GM12801 (cell line): ENCODE measurements around the gene FAM222A.

Source experiments
- TF ChIP-seq, protein P1 (sequence below): IDR thresholded peaks from one replicate; pipeline ENCODE4 v1.5.1; 2011; ENCODE audit warnings: control low read depth; ENCODE audit not compliant: insufficient read length; ENCODE audit errors: extremely low read depth

The FAM222A gene

DNA sequence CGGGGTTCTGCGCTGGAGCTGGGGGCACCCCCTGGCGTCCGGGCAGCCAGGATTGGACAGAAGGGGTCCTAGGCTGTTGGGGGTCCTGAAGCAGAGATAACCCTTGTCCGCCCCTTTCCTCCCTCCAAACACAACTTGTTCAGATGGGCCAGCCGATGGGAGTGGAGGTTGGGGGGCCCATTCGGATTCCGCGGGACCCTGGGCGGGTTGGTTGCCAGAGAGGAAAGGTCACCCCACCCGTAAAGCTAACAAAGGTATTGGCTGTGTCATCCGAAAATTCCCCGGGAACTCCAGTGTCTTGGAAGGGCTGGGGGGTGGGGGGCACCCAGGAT, 1.3 kb downstream of the FAM222A start:
- TF ChIP-seq, protein P1, sequence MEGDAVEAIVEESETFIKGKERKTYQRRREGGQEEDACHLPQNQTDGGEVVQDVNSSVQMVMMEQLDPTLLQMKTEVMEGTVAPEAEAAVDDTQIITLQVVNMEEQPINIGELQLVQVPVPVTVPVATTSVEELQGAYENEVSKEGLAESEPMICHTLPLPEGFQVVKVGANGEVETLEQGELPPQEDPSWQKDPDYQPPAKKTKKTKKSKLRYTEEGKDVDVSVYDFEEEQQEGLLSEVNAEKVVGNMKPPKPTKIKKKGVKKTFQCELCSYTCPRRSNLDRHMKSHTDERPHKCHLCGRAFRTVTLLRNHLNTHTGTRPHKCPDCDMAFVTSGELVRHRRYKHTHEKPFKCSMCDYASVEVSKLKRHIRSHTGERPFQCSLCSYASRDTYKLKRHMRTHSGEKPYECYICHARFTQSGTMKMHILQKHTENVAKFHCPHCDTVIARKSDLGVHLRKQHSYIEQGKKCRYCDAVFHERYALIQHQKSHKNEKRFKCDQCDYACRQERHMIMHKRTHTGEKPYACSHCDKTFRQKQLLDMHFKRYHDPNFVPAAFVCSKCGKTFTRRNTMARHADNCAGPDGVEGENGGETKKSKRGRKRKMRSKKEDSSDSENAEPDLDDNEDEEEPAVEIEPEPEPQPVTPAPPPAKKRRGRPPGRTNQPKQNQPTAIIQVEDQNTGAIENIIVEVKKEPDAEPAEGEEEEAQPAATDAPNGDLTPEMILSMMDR, result no peak

DNA sequence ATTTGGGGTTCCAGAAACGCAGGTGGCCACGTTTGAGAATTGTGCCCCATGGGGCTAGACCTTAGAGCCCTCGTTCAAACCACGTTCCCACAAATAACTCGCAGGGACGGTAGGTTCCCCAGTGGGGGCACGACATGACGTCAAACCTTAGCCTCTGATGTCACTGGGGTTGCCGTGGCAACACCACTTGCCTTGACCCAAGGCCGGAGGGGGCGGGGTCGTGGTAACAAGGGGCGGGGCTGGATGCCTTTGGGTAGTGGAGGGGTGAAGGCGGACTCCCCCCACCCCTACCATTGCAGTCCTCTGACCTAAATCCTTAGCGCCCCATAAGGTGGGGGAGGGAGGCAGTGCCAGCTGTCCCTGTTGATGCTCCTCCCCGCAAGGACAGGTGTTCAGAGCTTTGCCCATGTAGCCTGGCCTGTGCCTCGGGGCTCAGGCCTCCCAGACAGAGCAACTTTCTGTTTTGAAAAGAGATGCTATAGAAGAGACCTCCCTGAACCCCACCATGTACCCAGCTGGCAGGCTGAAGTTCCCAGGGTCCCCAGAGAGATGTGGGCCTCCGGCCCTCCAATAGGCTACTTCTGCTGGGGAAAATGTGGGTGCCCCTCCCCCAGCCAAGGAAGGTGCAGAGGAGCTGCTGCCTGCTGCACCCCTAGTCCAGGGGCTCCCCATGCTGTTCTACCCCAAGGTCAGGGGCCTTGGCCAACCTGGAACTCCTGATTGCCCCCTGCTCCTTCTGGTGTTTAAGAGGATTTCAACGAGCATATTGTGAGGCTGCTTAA, 1.9 kb downstream of the FAM222A start:
- TF ChIP-seq, protein P1, result no peak

DNA sequence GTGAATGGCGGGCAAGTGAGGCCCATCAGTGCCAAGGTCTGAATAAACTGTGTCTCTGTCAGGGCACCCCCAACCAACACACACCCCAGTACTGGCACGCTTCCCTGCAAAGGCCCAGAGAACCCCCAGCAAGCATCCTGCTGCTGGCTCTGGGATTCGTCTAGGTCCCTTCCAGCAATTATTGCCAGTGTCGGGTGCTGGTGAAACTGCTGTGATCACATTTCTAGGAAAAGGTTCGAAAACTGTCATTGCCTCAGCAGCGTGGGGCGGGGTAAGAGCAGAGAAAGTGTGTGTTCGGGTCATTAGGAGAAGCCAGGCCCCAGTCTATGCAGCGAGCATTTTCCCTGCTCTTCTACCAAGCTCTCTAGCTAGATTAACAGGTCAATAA, 2.5 kb downstream of the FAM222A start:
- TF ChIP-seq, protein P1, result no peak

DNA sequence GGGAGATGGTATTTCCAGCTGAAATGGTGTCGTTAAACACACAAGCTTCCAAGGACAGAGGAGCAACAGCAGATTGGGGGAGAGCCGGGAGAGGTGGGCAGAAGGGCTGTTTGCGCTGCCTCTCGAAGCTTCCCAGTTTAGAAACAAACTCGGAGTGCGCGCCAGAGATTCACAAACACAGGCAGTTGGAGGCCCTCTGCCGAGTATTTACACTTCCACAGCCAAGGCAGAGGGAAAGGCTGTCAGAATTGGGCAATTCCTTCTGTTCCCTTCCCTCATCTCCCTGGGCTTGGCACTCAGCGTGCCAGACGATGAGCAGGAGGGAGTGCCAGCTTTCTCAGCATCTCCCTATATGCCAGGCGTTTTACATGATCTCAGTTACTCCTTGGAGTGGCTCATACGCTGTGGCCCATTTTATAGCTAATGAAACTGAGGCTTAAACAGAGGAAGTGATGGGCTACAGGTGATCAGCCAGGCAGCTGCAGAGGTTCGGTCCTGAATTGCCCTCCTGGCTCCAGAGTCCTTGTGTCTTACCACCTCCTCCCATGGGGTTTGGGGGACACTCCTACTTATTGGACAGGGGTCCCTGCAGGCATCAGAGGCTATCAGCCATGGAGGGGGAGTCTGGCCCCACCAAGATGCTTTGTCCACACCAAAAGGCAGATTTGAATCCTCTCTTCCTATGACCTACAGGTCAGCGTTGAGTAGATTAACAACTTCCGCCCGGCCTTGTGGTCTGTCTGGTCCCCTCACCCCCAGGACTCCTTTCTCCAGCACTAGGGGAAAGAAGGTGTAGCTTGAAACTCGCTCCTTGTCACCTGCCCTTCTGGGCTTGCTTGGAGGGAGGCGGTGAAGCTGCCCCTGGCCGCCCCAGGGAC, 3.1 kb downstream of the FAM222A start:
- TF ChIP-seq, protein P1, result no peak

DNA sequence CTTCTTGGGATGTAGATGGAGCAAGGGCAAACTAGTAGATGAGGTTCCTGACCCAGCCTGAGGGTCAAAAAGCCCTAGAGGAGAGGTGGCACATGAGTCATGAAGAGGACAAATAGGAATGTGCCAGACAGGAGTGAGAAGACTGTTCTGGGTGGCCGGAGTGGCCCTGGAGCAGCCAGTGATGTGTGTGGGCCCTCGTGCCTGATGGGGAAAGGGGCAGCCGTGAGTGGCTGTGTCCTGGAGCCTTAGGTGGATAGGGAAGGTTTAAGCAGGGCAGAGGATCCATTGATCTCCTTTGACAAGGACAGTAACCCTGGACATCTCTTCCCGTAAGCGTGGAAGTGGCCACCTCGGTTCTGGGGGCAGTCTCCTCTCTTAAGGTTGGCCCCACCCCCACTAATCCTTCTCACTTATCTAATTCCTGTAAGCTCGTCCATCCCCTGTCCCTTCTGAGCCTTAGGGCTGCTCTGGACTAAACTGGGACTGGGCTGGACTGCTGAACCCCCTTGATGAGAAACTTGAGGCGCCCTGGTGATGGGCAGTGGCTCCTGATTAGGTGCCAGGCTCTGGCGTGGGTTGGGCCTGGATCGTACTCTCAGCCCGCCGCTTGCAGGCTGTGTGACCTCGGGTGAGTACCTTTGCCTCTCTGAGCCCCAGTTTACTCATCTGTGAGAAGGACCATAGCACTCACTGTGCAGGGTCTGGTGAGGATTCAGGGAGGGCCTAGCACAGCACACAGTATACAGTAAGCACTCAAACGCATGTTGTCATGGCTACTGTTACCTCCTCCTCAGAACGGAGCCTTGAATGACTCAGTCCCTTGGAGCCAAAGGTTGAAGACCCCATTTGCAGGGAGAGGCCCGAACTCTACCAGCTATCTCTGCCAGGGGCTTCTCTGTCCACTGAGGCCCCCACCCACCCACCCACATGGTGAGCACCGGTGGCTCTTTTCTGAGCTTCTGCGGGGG, 4.0 kb downstream of the FAM222A start:
- TF ChIP-seq, protein P1, result no peak

DNA sequence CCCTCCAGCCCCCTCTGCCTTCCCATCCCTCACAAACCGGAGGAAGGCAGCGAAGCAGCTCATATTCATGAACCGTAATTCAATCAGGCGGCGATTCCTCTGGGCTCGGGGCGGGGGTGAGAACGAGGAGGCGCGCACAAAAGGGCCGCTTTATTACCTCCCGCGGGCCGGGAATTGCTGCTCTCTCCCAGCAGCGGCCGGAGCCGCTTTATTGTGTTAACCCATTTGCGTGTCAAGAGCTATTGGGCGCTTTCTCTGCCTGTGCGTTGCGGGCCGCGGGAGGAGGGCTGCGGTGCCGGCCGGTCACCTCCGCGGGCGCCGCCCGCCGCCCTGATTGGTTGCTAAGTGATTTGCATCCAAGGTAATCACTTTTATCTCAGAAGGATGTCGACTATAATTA, 4.8 kb downstream of the FAM222A start:
- TF ChIP-seq, protein P1, result no peak
